ENCODE measurements around the gene SMIM44.
A peak's percentile ranks its signal among the peaks of the same experiment; 100 is the strongest.

Gene SMIM44

GRCh38 chr19:3499738-3500428 is 16.6 kb upstream of the SMIM44 start:
- peak overlapping the region; percentile 94 for H3K4me3 ChIP-seq (ENCODE audit: low read length)
- no peak for TF ChIP-seq CTCF (conservative IDR thresholded peaks at IDR 0.05; ENCODE audit: low read length)
- DNase-seq (ENCODE audit: low read depth), result no peak

GRCh38 chr19:3497757-3498520 is 14.7 kb upstream of the SMIM44 start:
- no peak overlapping the region for H3K4me3 ChIP-seq (ENCODE audit: low read length)
- DNase-seq (ENCODE audit: low read depth), result no peak
- TF ChIP-seq CTCF (conservative IDR thresholded peaks at IDR 0.05; ENCODE audit: low read length), result no peak

- no peak overlapping the region for H3K4me3 ChIP-seq (ENCODE audit: low read length)
- TF ChIP-seq CTCF (conservative IDR thresholded peaks at IDR 0.05; ENCODE audit: low read length), result no peak
- no peak for DNase-seq (ENCODE audit: low read depth)
These were observed 13.4 kb upstream of the SMIM44 start for GRCh38 chr19:3496392-3497273.

GRCh38 chr19:3494559-3494958 is 11.3 kb upstream of the SMIM44 start:
- no peak for DNase-seq (ENCODE audit: low read depth)
- H3K4me3 ChIP-seq (ENCODE audit: low read length), result no peak overlapping the region
- TF ChIP-seq CTCF (conservative IDR thresholded peaks at IDR 0.05; ENCODE audit: low read length), result no peak

- no peak overlapping the region for H3K4me3 ChIP-seq (ENCODE audit: low read length)
- no peak for TF ChIP-seq CTCF (conservative IDR thresholded peaks at IDR 0.05; ENCODE audit: low read length)
- DNase-seq (ENCODE audit: low read depth), result no peak
These were observed 10.8 kb upstream of the SMIM44 start for GRCh38 chr19:3494051-3494450.

- no peak overlapping the region for H3K4me3 ChIP-seq (ENCODE audit: low read length)
- no peak for TF ChIP-seq CTCF (conservative IDR thresholded peaks at IDR 0.05; ENCODE audit: low read length)
- no peak for DNase-seq (ENCODE audit: low read depth)
These were observed 10.4 kb upstream of the SMIM44 start for GRCh38 chr19:3493651-3494050.
